Stimulated activated memory B cell treated with anti-CD40 and anti-IgM and Interleukin-4, amounts not matched to agents 10 μg/mL and 1 μg/mL and 100 μg/mL, for 72 hours (primary cell): ENCODE data around the gene THAP8.

Experiments
- ATAC-seq: fragments of 150-1000 bp; cut with Tn5 transposase; 2 replicates; pipeline ENCODE4 v1.10.0; 2021
- H3K27ac Mint-ChIP-seq: one replicate; pipeline ENCODE4 v1.8.0; 2022; ENCODE audit warnings: mild to moderate bottlenecking, mixed read lengths
- H3K27me3 Mint-ChIP-seq: one replicate; pipeline ENCODE4 v1.8.0; 2022; ENCODE audit warnings: mixed read lengths
- H3K36me3 Mint-ChIP-seq: one replicate; pipeline ENCODE4 v1.8.0; 2022; ENCODE audit warnings: mixed read lengths
- H3K4me1 Mint-ChIP-seq: one replicate; pipeline ENCODE4 v1.8.0; 2022; ENCODE audit warnings: mixed read lengths
- H3K4me3 Mint-ChIP-seq: one replicate; pipeline ENCODE4 v1.8.0; 2022; ENCODE audit warnings: mild to moderate bottlenecking, moderate library complexity, mixed read lengths
- H3K9me3 Mint-ChIP-seq: one replicate; pipeline ENCODE4 v1.8.0; 2022; ENCODE audit warnings: mixed read lengths

The THAP8 gene, protein sequence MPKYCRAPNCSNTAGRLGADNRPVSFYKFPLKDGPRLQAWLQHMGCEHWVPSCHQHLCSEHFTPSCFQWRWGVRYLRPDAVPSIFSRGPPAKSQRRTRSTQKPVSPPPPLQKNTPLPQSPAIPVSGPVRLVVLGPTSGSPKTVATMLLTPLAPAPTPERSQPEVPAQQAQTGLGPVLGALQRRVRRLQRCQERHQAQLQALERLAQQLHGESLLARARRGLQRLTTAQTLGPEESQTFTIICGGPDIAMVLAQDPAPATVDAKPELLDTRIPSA

DNA sequence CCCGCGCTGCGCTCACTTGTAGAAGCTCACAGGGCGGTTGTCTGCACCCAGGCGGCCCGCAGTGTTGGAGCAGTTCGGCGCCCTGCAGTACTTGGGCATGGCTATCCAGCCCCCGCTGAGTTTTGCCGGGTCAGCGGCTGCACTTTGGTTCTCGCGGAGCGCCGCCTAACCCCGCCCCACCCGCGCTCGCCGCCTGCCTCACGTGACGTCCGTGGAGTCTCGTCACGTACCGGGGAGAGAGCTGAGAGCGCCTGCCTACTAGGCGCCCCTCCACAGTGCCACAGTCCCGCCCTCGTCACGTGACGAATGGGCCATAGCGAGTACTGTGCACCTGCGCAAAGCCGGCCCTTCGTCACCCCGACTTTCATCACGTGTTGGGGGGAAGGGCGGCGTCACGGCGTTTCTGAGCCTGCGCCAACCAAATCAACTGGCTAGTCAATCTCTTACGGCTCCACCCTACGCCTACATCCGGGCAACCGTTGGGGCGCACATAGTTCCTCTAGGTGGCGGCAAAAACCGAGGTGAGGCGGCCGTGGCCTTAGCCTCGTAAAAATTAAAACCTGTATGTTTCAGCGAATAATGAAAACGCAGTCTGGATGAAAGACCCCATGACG lies at the start of gene THAP8:
TSS of gene THAP8 (minus strand) at position 167 of the 614 bp plus-strand sequence. CDS start at position 99, 68 bp downstream.
- Mint-ChIP-seq H3K4me1 (peaks cover 13% of the 10 kb centered on the region), H3K27ac (peak within 1 kb of the TSS; percentile 85), H3K4me3 (peak within 1 kb of the TSS; percentile 95), H3K36me3 (no peaks in the 10 kb centered on the region), H3K9me3 (no peaks in the 10 kb centered on the region), H3K27me3 (no peaks in the 10 kb centered on the region)
- ATAC-seq, result peak; percentile 95

GRCh38 chr19:36103040-36103626 lies 49.0 kb upstream of the THAP8 start:
- Mint-ChIP-seq H3K36me3 (peaks cover 12% of the 10 kb centered on the region), H3K27me3 (no peaks in the 10 kb centered on the region), H3K4me1 (peaks cover 6% of the 10 kb centered on the region), H3K4me3 (no peak overlapping the region), H3K27ac (no peak overlapping the region), H3K9me3 (no peaks in the 10 kb centered on the region)
- no peak for ATAC-seq

GRCh38 chr19:36101550-36102327 lies 47.7 kb upstream of the THAP8 start:
- H3K27ac Mint-ChIP-seq, result no peak overlapping the region
- no peaks in the 10 kb centered on the region for H3K27me3 Mint-ChIP-seq
- H3K36me3 Mint-ChIP-seq, result peaks cover 12% of the 10 kb centered on the region
- peaks cover 6% of the 10 kb centered on the region for H3K4me1 Mint-ChIP-seq
- no peak for ATAC-seq
- no peak overlapping the region for H3K4me3 Mint-ChIP-seq
- no peaks in the 10 kb centered on the region for H3K9me3 Mint-ChIP-seq

DNA sequence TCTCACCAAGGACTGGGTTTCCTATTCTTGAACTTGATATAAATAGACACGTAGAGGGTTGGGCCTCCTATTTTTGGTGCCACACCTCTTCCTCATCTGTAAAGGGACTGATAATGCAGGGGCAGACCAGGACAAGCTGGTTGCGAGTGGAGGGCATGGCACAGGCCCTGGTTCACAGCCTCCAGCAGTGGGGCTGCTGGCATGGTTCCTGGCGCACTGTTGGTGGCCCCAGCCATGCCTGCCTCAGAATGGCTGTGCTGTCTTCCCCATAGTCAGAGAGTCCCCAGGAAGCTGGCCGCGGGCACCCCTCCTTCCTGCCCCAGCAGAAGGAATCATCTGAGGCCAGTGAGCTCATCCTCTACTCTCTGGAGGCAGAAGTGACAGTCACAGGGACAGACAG lies 46.4 kb upstream of the THAP8 start:
- Mint-ChIP-seq H3K4me1 (peaks cover 6% of the 10 kb centered on the region), H3K9me3 (no peaks in the 10 kb centered on the region), H3K27ac (no peak overlapping the region), H3K36me3 (peaks cover 12% of the 10 kb centered on the region), H3K27me3 (no peaks in the 10 kb centered on the region), H3K4me3 (no peak overlapping the region)
- ATAC-seq, result no peak

DNA sequence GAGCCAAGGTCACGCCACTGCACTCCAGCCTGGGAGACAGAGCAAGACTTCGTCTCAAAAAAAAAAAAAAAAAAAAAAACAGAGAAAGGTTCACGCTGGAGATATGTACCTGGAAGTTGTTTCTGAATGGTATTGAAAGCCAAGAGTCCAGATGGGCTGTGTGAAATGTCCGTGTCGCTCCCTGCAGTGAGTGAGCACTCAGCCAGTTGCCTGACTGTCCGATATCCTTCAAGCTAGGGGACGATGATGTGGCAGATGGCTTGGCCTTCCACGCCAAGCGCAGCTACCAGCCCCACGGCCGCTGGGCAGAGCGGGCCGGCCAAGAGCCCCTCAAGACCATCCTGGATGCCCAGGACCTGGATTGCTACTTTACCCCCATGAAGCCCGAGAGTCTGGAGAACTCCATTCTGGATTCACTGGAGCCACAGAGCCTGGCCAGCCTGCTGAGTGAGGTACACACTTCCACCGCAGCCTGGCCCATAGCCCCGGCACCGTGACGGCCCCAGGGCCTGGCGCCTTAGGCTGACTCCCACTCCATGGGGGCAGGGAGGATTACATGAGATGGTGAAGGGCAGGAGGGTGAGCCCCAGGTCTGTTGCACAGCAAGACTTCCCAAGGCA lies 45.2 kb upstream of the THAP8 start:
- Mint-ChIP-seq H3K27me3 (no peaks in the 10 kb centered on the region), H3K4me3 (no peak overlapping the region), H3K36me3 (peaks cover 12% of the 10 kb centered on the region), H3K9me3 (no peaks in the 10 kb centered on the region), H3K4me1 (peaks cover 6% of the 10 kb centered on the region), H3K27ac (no peak overlapping the region)
- no peak for ATAC-seq

DNA sequence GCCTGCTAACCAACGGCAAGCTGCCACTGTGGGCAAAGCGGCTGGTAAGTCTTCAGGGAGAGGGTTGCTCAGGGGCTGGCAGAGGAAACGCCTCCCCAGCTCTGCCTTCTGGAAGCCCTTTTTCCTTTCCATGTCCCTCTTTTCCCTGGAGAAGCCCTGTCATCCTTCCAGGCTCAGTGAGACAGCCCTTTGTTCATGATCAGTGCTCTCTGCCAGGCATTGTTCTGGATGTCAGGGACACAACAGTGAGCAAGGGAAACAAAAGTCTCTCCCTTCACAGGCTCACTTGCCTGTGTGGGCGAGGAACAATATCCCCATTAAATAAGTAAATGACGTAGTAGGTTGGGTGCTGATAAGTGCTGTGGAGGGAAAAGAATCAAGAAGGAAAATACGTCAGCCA lies 43.0 kb upstream of the THAP8 start:
- H3K4me1 Mint-ChIP-seq, result peaks cover 20% of the 10 kb centered on the region
- no peaks in the 10 kb centered on the region for H3K9me3 Mint-ChIP-seq
- no peaks in the 10 kb centered on the region for H3K36me3 Mint-ChIP-seq
- H3K4me3 Mint-ChIP-seq, result no peak overlapping the region
- no peak for ATAC-seq
- no peaks in the 10 kb centered on the region for H3K27me3 Mint-ChIP-seq
- H3K27ac Mint-ChIP-seq, result no peak overlapping the region

GRCh38 chr19:36093687-36094086 lies 39.6 kb upstream of the THAP8 start:
- Mint-ChIP-seq H3K36me3 (no peaks in the 10 kb centered on the region), H3K9me3 (no peaks in the 10 kb centered on the region), H3K27ac (peak overlapping the region; percentile 67), H3K4me3 (no peak overlapping the region), H3K4me1 (peaks cover 13% of the 10 kb centered on the region), H3K27me3 (no peaks in the 10 kb centered on the region)
- no peak for ATAC-seq

DNA sequence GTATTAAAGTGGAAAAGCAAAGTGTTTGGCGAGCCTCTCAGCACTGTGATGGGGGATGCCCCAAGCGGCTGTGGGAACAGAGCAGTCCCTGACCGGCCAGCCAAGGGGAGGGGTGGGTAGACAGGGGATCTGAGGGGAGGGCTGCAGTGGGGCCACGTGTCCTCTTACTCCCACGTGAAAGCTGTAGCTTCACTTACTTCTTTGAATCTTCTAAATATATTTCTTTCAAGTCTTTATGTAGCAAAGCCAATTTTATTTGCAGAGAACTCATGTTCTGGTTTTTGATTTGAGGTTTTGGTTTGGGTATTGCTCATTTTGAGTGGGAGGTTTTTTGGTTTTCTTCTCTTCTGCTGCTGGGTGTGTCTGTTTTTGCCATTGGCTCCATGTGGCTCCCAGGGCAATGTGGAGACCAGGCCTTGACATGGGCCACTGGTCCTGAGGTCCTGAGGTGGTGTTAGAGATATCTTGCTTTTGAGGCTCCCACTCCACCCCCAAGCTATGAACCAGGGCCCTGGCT lies 39.1 kb upstream of the THAP8 start:
- H3K27me3 Mint-ChIP-seq, result no peaks in the 10 kb centered on the region
- H3K4me3 Mint-ChIP-seq, result no peak overlapping the region
- H3K9me3 Mint-ChIP-seq, result no peaks in the 10 kb centered on the region
- no peaks in the 10 kb centered on the region for H3K36me3 Mint-ChIP-seq
- H3K4me1 Mint-ChIP-seq, result peaks cover 13% of the 10 kb centered on the region
- H3K27ac Mint-ChIP-seq, result peak overlapping the region; percentile 67
- peak; percentile 81 for ATAC-seq

GRCh38 chr19:36092566-36092965 lies 38.5 kb upstream of the THAP8 start:
- ATAC-seq, result no peak
- H3K27me3 Mint-ChIP-seq, result no peaks in the 10 kb centered on the region
- H3K4me3 Mint-ChIP-seq, result no peak overlapping the region
- no peaks in the 10 kb centered on the region for H3K9me3 Mint-ChIP-seq
- H3K27ac Mint-ChIP-seq, result peak overlapping the region; percentile 67
- H3K36me3 Mint-ChIP-seq, result no peaks in the 10 kb centered on the region
- H3K4me1 Mint-ChIP-seq, result peaks cover 13% of the 10 kb centered on the region

GRCh38 chr19:36090910-36091695 lies 37.0 kb upstream of the THAP8 start:
- no peak for ATAC-seq
- H3K36me3 Mint-ChIP-seq, result peaks cover 1% of the 10 kb centered on the region
- no peak overlapping the region for H3K27ac Mint-ChIP-seq
- H3K27me3 Mint-ChIP-seq, result no peaks in the 10 kb centered on the region
- H3K4me3 Mint-ChIP-seq, result no peak overlapping the region
- H3K9me3 Mint-ChIP-seq, result no peaks in the 10 kb centered on the region
- H3K4me1 Mint-ChIP-seq, result peaks cover 13% of the 10 kb centered on the region

DNA sequence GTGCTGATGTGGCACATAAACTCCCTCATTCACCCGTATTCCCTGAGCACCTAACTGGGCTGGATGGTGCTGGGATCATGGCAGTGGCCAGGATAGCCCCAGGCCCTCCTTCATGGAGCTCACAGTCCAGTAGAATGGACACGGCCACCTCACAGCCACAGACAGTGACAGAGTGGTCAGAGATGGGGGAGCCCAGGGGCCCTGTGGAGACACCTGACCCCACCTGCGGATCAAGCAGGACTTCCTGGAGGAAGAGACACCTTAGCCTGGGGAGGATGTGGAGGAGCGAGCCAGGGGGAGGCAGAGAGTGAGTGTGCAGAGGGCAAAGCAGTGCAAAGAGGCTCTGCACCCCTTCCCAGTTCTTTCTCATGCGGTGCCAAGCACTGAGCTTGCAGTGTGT lies 35.8 kb upstream of the THAP8 start:
- Mint-ChIP-seq H3K36me3 (peaks cover 5% of the 10 kb centered on the region), H3K27ac (no peak overlapping the region), H3K4me3 (no peak overlapping the region), H3K9me3 (no peaks in the 10 kb centered on the region), H3K27me3 (no peaks in the 10 kb centered on the region), H3K4me1 (peaks cover 13% of the 10 kb centered on the region)
- no peak for ATAC-seq

- Mint-ChIP-seq H3K36me3 (peaks cover 23% of the 10 kb centered on the region), H3K27me3 (no peaks in the 10 kb centered on the region), H3K4me3 (no peak overlapping the region), H3K9me3 (no peaks in the 10 kb centered on the region), H3K27ac (no peak overlapping the region), H3K4me1 (no peaks in the 10 kb centered on the region)
- ATAC-seq, result no peak
These were observed 32.2 kb upstream of the THAP8 start for GRCh38 chr19:36086326-36086725.

DNA sequence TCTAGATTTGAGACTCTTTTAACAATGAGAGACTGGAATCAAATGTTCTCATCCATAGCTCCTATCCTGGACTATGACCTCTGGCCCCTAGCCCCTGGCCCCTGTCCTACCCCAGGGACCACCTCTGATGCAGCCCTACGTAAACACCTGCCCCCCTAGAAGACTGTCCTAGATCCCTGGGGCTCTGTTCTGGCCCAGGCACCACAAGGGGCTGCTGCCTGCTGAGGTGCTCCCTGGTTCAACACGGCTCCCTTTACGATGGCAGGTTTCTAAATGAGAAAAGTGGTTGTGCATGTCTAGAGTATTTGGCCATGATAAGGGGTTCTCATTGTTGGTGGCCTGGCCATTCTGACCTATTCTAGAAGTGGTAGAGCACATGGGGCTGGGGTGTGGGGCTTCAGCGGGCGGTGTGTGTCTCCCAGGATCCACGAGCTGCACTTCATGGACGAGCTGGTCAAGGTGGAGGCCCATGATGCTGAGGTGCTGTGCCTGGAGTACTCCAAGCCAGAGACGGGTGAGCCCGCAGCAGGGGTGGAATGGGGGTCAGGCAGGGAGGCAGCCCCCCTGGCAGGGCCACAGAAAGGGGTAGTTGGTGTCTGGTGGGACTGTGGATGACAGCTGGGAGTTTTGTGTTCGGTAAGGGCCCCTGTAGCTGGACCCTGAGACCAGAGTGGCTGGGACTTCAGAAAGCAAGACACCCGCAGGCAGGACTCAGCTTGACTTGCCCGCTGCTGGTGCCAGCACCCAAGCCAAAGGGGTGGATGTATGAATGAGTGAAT lies 30.3 kb upstream of the THAP8 start:
- ATAC-seq, result no peak
- Mint-ChIP-seq H3K4me1 (no peaks in the 10 kb centered on the region), H3K27me3 (no peaks in the 10 kb centered on the region), H3K9me3 (no peaks in the 10 kb centered on the region), H3K36me3 (peaks cover 23% of the 10 kb centered on the region), H3K27ac (no peak overlapping the region), H3K4me3 (no peak overlapping the region)

GRCh38 chr19:36082916-36083315 lies 28.8 kb upstream of the THAP8 start:
- no peak overlapping the region for H3K4me3 Mint-ChIP-seq
- H3K36me3 Mint-ChIP-seq, result peaks cover 23% of the 10 kb centered on the region
- no peak for ATAC-seq
- no peaks in the 10 kb centered on the region for H3K4me1 Mint-ChIP-seq
- no peaks in the 10 kb centered on the region for H3K9me3 Mint-ChIP-seq
- no peak overlapping the region for H3K27ac Mint-ChIP-seq
- H3K27me3 Mint-ChIP-seq, result no peaks in the 10 kb centered on the region
